ENCODE data around the gene PROM2. TPM values are rescaled to one million over a fixed set of nuclear protein-coding genes. Genes with fewer than 3 reads are reported as not detected.

The PROM2 gene
- total RNA-seq, 2 donors from 2014 or later = 0.86 to 1.9 TPM

- H3K27ac Mint-ChIP-seq = no peak overlapping the region
- DNase-seq (ENCODE audit: low spot score in 2 of 2) = no peak
- no peak for ATAC-seq
- H3K9me3 Mint-ChIP-seq = peaks cover 0 to 3% of the 10 kb centered on the region in 2 donors
- no peaks in the 10 kb centered on the region for H3K36me3 Mint-ChIP-seq
These were observed 59.7 kb downstream of the PROM2 start for GRCh38 chr2:95333888-95334338.

DNA sequence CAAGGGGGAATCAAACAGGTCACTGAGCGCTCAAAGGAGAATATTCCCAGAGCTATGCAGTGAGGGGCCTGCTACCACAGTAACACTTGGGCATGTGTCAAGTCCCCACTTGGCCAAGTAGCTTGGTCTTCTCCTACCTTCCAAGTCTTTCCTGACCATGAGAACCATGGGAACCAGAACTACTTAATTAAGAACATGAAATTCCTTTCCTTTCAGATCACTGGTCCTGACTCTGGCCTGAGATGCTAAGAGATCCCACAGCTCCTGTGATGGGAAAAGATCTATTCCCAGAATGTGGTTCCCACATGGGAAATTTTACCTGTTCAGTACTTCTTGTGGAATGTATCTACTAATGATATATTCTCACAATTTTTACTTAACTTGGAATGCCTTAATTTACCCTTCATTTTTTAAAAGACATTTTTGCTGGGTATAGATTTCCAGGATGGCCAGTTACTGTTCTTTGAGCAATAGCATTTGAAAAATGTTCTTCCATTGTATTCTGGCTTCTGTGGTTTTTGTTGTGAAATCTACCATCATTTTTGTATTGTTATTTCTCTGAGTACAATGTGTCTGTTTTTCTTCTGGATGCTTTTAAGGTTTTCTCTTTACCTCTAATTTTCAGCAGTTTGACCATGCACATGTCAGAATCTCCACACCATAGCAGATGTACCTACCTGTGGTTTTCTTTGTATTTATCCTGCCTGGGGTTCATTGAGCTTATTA, 60.8 kb downstream of the PROM2 start:
- ATAC-seq (no peak), DNase-seq (ENCODE audit: low spot score in 2 of 2) (no peak)
- no peaks in the 10 kb centered on the region for H3K36me3 Mint-ChIP-seq
- peaks cover 0 to 3% of the 10 kb centered on the region in 2 donors for H3K9me3 Mint-ChIP-seq
- H3K27ac Mint-ChIP-seq = no peak overlapping the region

GRCh38 chr2:95336406-95336805, 62.2 kb downstream of the PROM2 start:
- H3K9me3 Mint-ChIP-seq = peaks cover 0 to 3% of the 10 kb centered on the region in 2 donors
- H3K36me3 Mint-ChIP-seq = no peaks in the 10 kb centered on the region
- no peak for ATAC-seq
- DNase-seq (ENCODE audit: low spot score in 2 of 2) = no peak
- no peak overlapping the region for H3K27ac Mint-ChIP-seq

DNA sequence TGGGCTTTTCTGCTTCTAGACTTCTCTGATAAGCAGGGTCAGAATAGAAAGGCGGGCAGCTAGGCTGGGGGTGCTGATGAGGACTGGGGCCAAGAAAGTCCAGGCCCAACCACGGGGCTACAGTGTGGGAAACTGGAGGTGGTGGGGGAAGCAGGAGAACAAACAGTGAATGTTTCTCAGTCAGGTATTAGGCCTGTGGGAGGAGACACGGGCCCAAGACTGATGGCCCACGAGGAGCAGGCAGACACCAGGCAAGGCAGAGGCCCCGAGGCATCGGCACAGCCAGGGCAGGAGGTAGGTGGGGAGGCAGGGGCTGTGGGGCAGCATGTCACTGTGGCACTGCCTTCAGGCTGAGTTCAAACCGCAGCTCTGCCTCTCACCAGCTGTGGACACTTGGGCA, 63.6 kb downstream of the PROM2 start:
- H3K36me3 Mint-ChIP-seq = no peaks in the 10 kb centered on the region
- H3K9me3 Mint-ChIP-seq = peaks cover 0 to 3% of the 10 kb centered on the region in 2 donors
- H3K27ac Mint-ChIP-seq = no peak overlapping the region
- ATAC-seq (no peak), DNase-seq (ENCODE audit: low spot score in 2 of 2) (no peak)

Other genes starting within 250 kb of the PROM2 start
- 10 to 100 TPM; 26.3 to 62.8 TPM for gene MAL, start 248.7 kb upstream of the PROM2 start, total RNA-seq
- 100 to 1,000 TPM in 1 of 2 donors, 10 to 100 TPM in 1; 78.8 to 102 TPM for gene MRPS5, start 152.6 kb upstream of the PROM2 start, total RNA-seq
- 10 to 100 TPM in 1 of 2 donors, 1 to 10 TPM in 1; 7.6 to 11.0 TPM for gene ZNF514, start 114.6 kb upstream of the PROM2 start, total RNA-seq
- 1 to 10 TPM; 3.9 to 5.3 TPM for gene ZNF2, start 108.6 kb upstream of the PROM2 start, total RNA-seq
- gene ZNF892, start 66.9 kb upstream of the PROM2 start, total RNA-seq = 1 to 10 TPM; 3.6 to 3.9 TPM
- gene KCNIP3, start 22.9 kb downstream of the PROM2 start, total RNA-seq = not detected
- 10 to 100 TPM; 31.0 to 39.8 TPM for gene FAHD2A, start 128.3 kb downstream of the PROM2 start, total RNA-seq
- gene TRIM43B, start 210.3 kb downstream of the PROM2 start, total RNA-seq = not detected

Measured in activated naive CD4-positive, alpha-beta T cell treated with anti-CD3 and anti-CD28 coated beads, Interleukin-2, amount 50 U/mL, for 72 hours (primary cell).